GM19099 (cell line): ENCODE data around the gene TMEM54.

Source experiments
- POLR2A ChIP-seq: IDR thresholded peaks from 3 replicates; pipeline ENCODE4 v1.6.1; 2011; ENCODE audit warnings: low read depth; ENCODE audit not compliant: insufficient read length; ENCODE audit errors: extremely low read depth

The TMEM54 gene

GRCh38 chr1:32848354-32849063, 52.7 kb downstream of the TMEM54 start:
- TF ChIP-seq POLR2A: no peak
